ENCODE results near the gene UBALD1. TPM values are rescaled to one million over a fixed set of nuclear protein-coding genes. Genes with fewer than 3 reads are reported as not detected.

Gene UBALD1
- total RNA-seq, 1 donor from 2014 or later, result 3.7 TPM

- no peak for TF ChIP-seq CTCF (IDR thresholded peaks at IDR 0.05; ENCODE audit: insufficient read depth, low read length, severe bottlenecking)
- Histone ChIP-seq H3K36me3 (ENCODE audit: control insufficient read depth, insufficient read depth, low read length) (peaks cover 9% of the 10 kb centered on the region), H3K27me3 (ENCODE audit: control insufficient read depth, insufficient read depth, low read length) (no peaks in the 10 kb centered on the region), H3K4me3 (ENCODE audit: low read depth, low read length) (no peak overlapping the region)
- FAIRE-seq, result no peak
- DNase-seq (ENCODE audit: low read depth), result no peak
Observed at GRCh38 chr16:4607841-4608703, 6.6 kb downstream of the UBALD1 start.

GRCh38 chr16:4606354-4606753, 8.3 kb downstream of the UBALD1 start:
- no peak for TF ChIP-seq CTCF (IDR thresholded peaks at IDR 0.05; ENCODE audit: insufficient read depth, low read length, severe bottlenecking)
- peaks cover under 1% of the 10 kb centered on the region for H3K27me3 ChIP-seq (ENCODE audit: control insufficient read depth, insufficient read depth, low read length)
- H3K36me3 ChIP-seq (ENCODE audit: control insufficient read depth, insufficient read depth, low read length), result peaks cover 9% of the 10 kb centered on the region
- FAIRE-seq (no peak), DNase-seq (ENCODE audit: low read depth) (no peak)
- H3K4me3 ChIP-seq (ENCODE audit: low read depth, low read length), result no peak overlapping the region

- H3K27me3 ChIP-seq (ENCODE audit: control insufficient read depth, insufficient read depth, low read length), result peaks cover 2% of the 10 kb centered on the region
- H3K36me3 ChIP-seq (ENCODE audit: control insufficient read depth, insufficient read depth, low read length), result peaks cover 6% of the 10 kb centered on the region
- FAIRE-seq, result no peak
- DNase-seq (ENCODE audit: low read depth), result no peak
- no peak overlapping the region for H3K4me3 ChIP-seq (ENCODE audit: low read depth, low read length)
- no peak for TF ChIP-seq CTCF (IDR thresholded peaks at IDR 0.05; ENCODE audit: insufficient read depth, low read length, severe bottlenecking)
Observed at GRCh38 chr16:4604401-4604800, 10.3 kb downstream of the UBALD1 start.

- peaks cover 2% of the 10 kb centered on the region for H3K27me3 ChIP-seq (ENCODE audit: control insufficient read depth, insufficient read depth, low read length)
- TF ChIP-seq CTCF (IDR thresholded peaks at IDR 0.05; ENCODE audit: insufficient read depth, low read length, severe bottlenecking), result no peak
- H3K36me3 ChIP-seq (ENCODE audit: control insufficient read depth, insufficient read depth, low read length), result peaks cover 4% of the 10 kb centered on the region
- H3K4me3 ChIP-seq (ENCODE audit: low read depth, low read length), result no peak overlapping the region
- DNase-seq (ENCODE audit: low read depth) (no peak), FAIRE-seq (no peak)
Observed at GRCh38 chr16:4603624-4604170, 11.0 kb downstream of the UBALD1 start.

- H3K27me3 ChIP-seq (ENCODE audit: control insufficient read depth, insufficient read depth, low read length), result peaks cover 2% of the 10 kb centered on the region
- TF ChIP-seq CTCF (IDR thresholded peaks at IDR 0.05; ENCODE audit: insufficient read depth, low read length, severe bottlenecking), result no peak
- DNase-seq (ENCODE audit: low read depth), result no peak
- FAIRE-seq, result no peak
- H3K36me3 ChIP-seq (ENCODE audit: control insufficient read depth, insufficient read depth, low read length), result no peaks in the 10 kb centered on the region
- no peak overlapping the region for H3K4me3 ChIP-seq (ENCODE audit: low read depth, low read length)
Observed at GRCh38 chr16:4602331-4602730, 12.4 kb downstream of the UBALD1 start.
